Smooth muscle cell (in vitro differentiated cells): ENCODE data around the gene CARD19. TPM values are rescaled to one million over a fixed set of nuclear protein-coding genes. Genes with fewer than 3 reads are reported as not detected.

Source experiments
- DNase-seq: peaks from one replicate; lab custom pipeline; 2025; ENCODE audit not compliant: unreplicated experiment; lab: John Stamatoyannopoulos, UW
- H2AFZ ChIP-seq: fragments of 200-600 bp; sonication (generic); 2 replicates; pipeline ENCODE4 v1.6.0; 2016; ENCODE audit warnings: antibody characterized with exemption, low read depth, mild to moderate bottlenecking
- H3F3A ChIP-seq: fragments of 200-600 bp; sonication (generic); 2 replicates; pipeline ENCODE4 v1.6.0; 2017; ENCODE audit warnings: antibody characterized with exemption, low read depth
- H3K27ac ChIP-seq: fragments of 200-600 bp; sonication (generic); 2 replicates; pipeline ENCODE4 v1.5.1; 2016; ENCODE audit warnings: low read depth, mild to moderate bottlenecking
- H3K27me3 ChIP-seq: fragments of 200-600 bp; sonication (generic); 2 replicates; pipeline ENCODE4 v1.6.1; 2016; ENCODE audit warnings: low read depth, mild to moderate bottlenecking
- H3K36me3 ChIP-seq: fragments of 200-600 bp; sonication (generic); 2 replicates; pipeline ENCODE4 v1.5.1; 2016; ENCODE audit warnings: low read depth
- H3K4me1 ChIP-seq: fragments of 200-600 bp; sonication (generic); 2 replicates; pipeline ENCODE4 v1.5.1; 2016; ENCODE audit warnings: low read depth
- H3K4me2 ChIP-seq: fragments of 200-600 bp; sonication (generic); 2 replicates; pipeline ENCODE4 v1.6.0; 2016; ENCODE audit warnings: mild to moderate bottlenecking
- H3K4me3 ChIP-seq: fragments of 200-600 bp; sonication (generic); 2 replicates; pipeline ENCODE4 v1.5.1; 2016; ENCODE audit warnings: mild to moderate bottlenecking
- H3K79me2 ChIP-seq: fragments of 200-600 bp; sonication (generic); 2 replicates; pipeline ENCODE4 v1.6.0; 2016; ENCODE audit warnings: low read depth, mild to moderate bottlenecking
- H3K9ac ChIP-seq: fragments of 200-600 bp; sonication (generic); 2 replicates; pipeline ENCODE4 v1.6.0; 2016; ENCODE audit warnings: low read depth
- H3K9me3 ChIP-seq: fragments of 200-600 bp; sonication (generic); replicated peaks from 2 replicates; pipeline ENCODE4 v1.5.1; 2016; ENCODE audit warnings: low read depth
- H4K20me1 ChIP-seq: fragments of 200-600 bp; sonication (generic); 2 replicates; pipeline ENCODE4 v1.6.0; 2016; ENCODE audit warnings: low read depth
- CTCF ChIP-seq: fragments of 200-600 bp; sonication (generic); IDR thresholded peaks from 2 replicates; pipeline ENCODE4 v1.5.1; 2017; ENCODE audit warnings: borderline replicate concordance, mild to moderate bottlenecking, antibody characterized with exemption; ENCODE audit not compliant: insufficient read depth, poor library complexity, severe bottlenecking
- WGBS: methylation state at CpG from one replicate; pipeline ENCODE4 v1.1.7; 2016; ENCODE audit warnings: low lambda C conversion rate; 5-methylcytosine and 5-hydroxymethylcytosine counted together
- polyA plus RNA-seq: library from polyadenylated mRNA; unstranded; fragments of >200 nt; fragmentation: Nextera tagmentation; extraction: Ambion mirVana; gene quantifications from 2 replicates; pipeline ENCODE4 v1.2.1, GENCODE V29; 2016
- total RNA-seq: library from RNA; depleted of rRNA; stranded (reverse); fragments of >200 nt; gene quantifications from 2 replicates; pipeline ENCODE4 v1.2.3, GENCODE V29; 2014

The CARD19 gene
- total and polyA plus RNA-seq, 2 experiments from 2014 or later, result 86.0 to 88.1 TPM

GRCh38 chr9:93132287-93132927 is 36.4 kb downstream of the CARD19 start:
- H3K4me2 ChIP-seq, result peak overlapping the region; percentile 100
- no peaks in the 10 kb centered on the region for H3K27me3 ChIP-seq
- no peak for TF ChIP-seq CTCF
- H3K79me2 ChIP-seq, result peaks cover 20% of the 10 kb centered on the region
- no peak overlapping the region for H2AFZ ChIP-seq
- peak overlapping the region; percentile 93 for H3K27ac ChIP-seq
- H3K4me3 ChIP-seq, result peak overlapping the region; percentile 91
- H3F3A ChIP-seq, result peaks cover 9% of the 10 kb centered on the region
- no peaks in the 10 kb centered on the region for H3K36me3 ChIP-seq
- WGBS, result 83% methylated on average over 9 of the region's 12 CpGs
- peaks cover 4% of the 10 kb centered on the region for H4K20me1 ChIP-seq
- peak overlapping the region; percentile 97 for H3K9ac ChIP-seq
- H3K9me3 ChIP-seq, result no peaks in the 10 kb centered on the region
- H3K4me1 ChIP-seq, result peaks cover 10% of the 10 kb centered on the region
- DNase-seq, result no peak

- Histone ChIP-seq H3K36me3 (no peaks in the 10 kb centered on the region), H3K27me3 (no peaks in the 10 kb centered on the region), H3K79me2 (peaks cover 20% of the 10 kb centered on the region), H3K9ac (peak overlapping the region; percentile 97), H3K9me3 (no peaks in the 10 kb centered on the region), H3K4me3 (peak overlapping the region; percentile 91), H3K4me2 (peak overlapping the region; percentile 100), H3K27ac (peak overlapping the region; percentile 93), H3K4me1 (peaks cover 8% of the 10 kb centered on the region), H2AFZ (peak overlapping the region; percentile 79), H3F3A (peaks cover 5% of the 10 kb centered on the region), H4K20me1 (peaks cover 4% of the 10 kb centered on the region)
- no peak for DNase-seq
- 35% methylated on average over 20 of the region's 21 CpGs for WGBS
- TF ChIP-seq CTCF, result no peak
These were observed 37.1 kb downstream of the CARD19 start for GRCh38 chr9:93132946-93133680.

- Histone ChIP-seq H3K4me1 (peaks cover 8% of the 10 kb centered on the region), H3K27ac (peak overlapping the region; percentile 93), H3K9ac (peak overlapping the region; percentile 97), H3F3A (peaks cover 5% of the 10 kb centered on the region), H3K36me3 (no peaks in the 10 kb centered on the region), H3K9me3 (no peaks in the 10 kb centered on the region), H3K79me2 (peaks cover 20% of the 10 kb centered on the region), H4K20me1 (peaks cover 4% of the 10 kb centered on the region), H3K4me2 (peak overlapping the region; percentile 100), H3K27me3 (no peaks in the 10 kb centered on the region), H3K4me3 (peak overlapping the region; percentile 91), H2AFZ (peak overlapping the region; percentile 79)
- TF ChIP-seq CTCF, result no peak
- WGBS, result under 1% methylated on average over 34 of the region's 34 CpGs
- peak; percentile 75 for DNase-seq
These were observed 37.6 kb downstream of the CARD19 start for GRCh38 chr9:93133681-93134014.
